Stimulated activated CD4-positive, alpha-beta T cell treated with anti-CD3 and anti-CD28 coated beads, Interleukin-4, amount 100 ng/mL, for 48 hours (primary cell): Measurements from ENCODE around the gene PLCH2.

Experiments
- DNase-seq, 2 donors: peaks; one replicate each; pipeline ENCODE4 v3.0.0-alpha.2; 2020; ENCODE audit warnings: low read depth in 2 of 2

Gene PLCH2

GRCh38 chr1:2514863-2515762, 39.0 kb downstream of the PLCH2 start:
- no peak for DNase-seq

GRCh38 chr1:2515763-2516080, 39.6 kb downstream of the PLCH2 start:
- no peak for DNase-seq

- DNase-seq, result no peak
Measured at GRCh38 chr1:2516124-2516523, 40.0 kb downstream of the PLCH2 start.

- DNase-seq, result no peak
Measured at GRCh38 chr1:2516946-2517345, 40.9 kb downstream of the PLCH2 start.

GRCh38 chr1:2517966-2518365, 41.9 kb downstream of the PLCH2 start:
- DNase-seq, result no peak

GRCh38 chr1:2518528-2518927, 42.4 kb downstream of the PLCH2 start:
- no peak for DNase-seq

GRCh38 chr1:2519029-2519685, 43.1 kb downstream of the PLCH2 start:
- DNase-seq, result no peak

- DNase-seq, result no peak
Measured at GRCh38 chr1:2519729-2520128, 43.6 kb downstream of the PLCH2 start.

GRCh38 chr1:2520206-2520605, 44.1 kb downstream of the PLCH2 start:
- DNase-seq, result no peak

- DNase-seq, result no peak
Measured at GRCh38 chr1:2520806-2521205, 44.7 kb downstream of the PLCH2 start.

GRCh38 chr1:2522230-2522629, 46.1 kb downstream of the PLCH2 start:
- no peak for DNase-seq

- DNase-seq, result no peak
Measured at GRCh38 chr1:2523191-2523890, 47.3 kb downstream of the PLCH2 start.

GRCh38 chr1:2523891-2524609, 48.0 kb downstream of the PLCH2 start:
- DNase-seq, result no peak

GRCh38 chr1:2525572-2525919, 49.5 kb downstream of the PLCH2 start:
- no peak for DNase-seq

- DNase-seq, result peak; percentile 82 to 86
Measured at GRCh38 chr1:2525920-2526823, 50.1 kb downstream of the PLCH2 start, which contains the start of gene PANK4. PANK4 (minus strand) TSS chr1:2526596; CDS start chr1:2526587, 9 bp downstream.

GRCh38 chr1:2526824-2527555, 50.9 kb downstream of the PLCH2 start:
- DNase-seq, result peak; percentile 58 to 63

- no peak for DNase-seq
Measured at GRCh38 chr1:2527556-2527860, 51.4 kb downstream of the PLCH2 start.

GRCh38 chr1:2528016-2528415, 51.9 kb downstream of the PLCH2 start:
- DNase-seq, result no peak

- no peak for DNase-seq
Measured at GRCh38 chr1:2528611-2528965, 52.5 kb downstream of the PLCH2 start.

- no peak for DNase-seq
Measured at GRCh38 chr1:2528966-2529783, 53.1 kb downstream of the PLCH2 start.
